GM21526 (cell line): ENCODE data around the gene LRMDA.

ENCODE experiments used
- ATAC-seq: cut with Tn5 transposase; IDR thresholded peaks from one replicate; pipeline ENCODE4 v1.9.1; 2021; ENCODE audit warnings: moderate library complexity; ENCODE audit not compliant: unreplicated experiment, low FRiP score

LRMDA gene

GRCh38 chr10:75959209-75959608 lies 527.8 kb downstream of the LRMDA start:
- no peak for ATAC-seq

GRCh38 chr10:75959912-75960311 lies 528.5 kb downstream of the LRMDA start:
- no peak for ATAC-seq

GRCh38 chr10:75962395-75963061 lies 531.1 kb downstream of the LRMDA start:
- ATAC-seq: no peak

- ATAC-seq: no peak
Observed at GRCh38 chr10:75967491-75967890, 536.1 kb downstream of the LRMDA start.

- no peak for ATAC-seq
Observed at GRCh38 chr10:75969031-75969430, 537.6 kb downstream of the LRMDA start.

- ATAC-seq: no peak
Observed at GRCh38 chr10:75971402-75972211, 540.2 kb downstream of the LRMDA start.

- no peak for ATAC-seq
Observed at GRCh38 chr10:75972491-75973276, 541.3 kb downstream of the LRMDA start.

- ATAC-seq: no peak
Observed at GRCh38 chr10:75974080-75974479, 542.7 kb downstream of the LRMDA start.

GRCh38 chr10:75976681-75977080 lies 545.3 kb downstream of the LRMDA start:
- ATAC-seq: no peak

GRCh38 chr10:75977139-75977538 lies 545.7 kb downstream of the LRMDA start:
- ATAC-seq: no peak

- ATAC-seq: no peak
Observed at GRCh38 chr10:75978213-75978612, 546.8 kb downstream of the LRMDA start.

- ATAC-seq: no peak
Observed at GRCh38 chr10:75980419-75981002, 549.1 kb downstream of the LRMDA start.

- ATAC-seq: no peak
Observed at GRCh38 chr10:75982611-75983369, 551.4 kb downstream of the LRMDA start.

GRCh38 chr10:75984067-75984466 lies 552.6 kb downstream of the LRMDA start:
- no peak for ATAC-seq

GRCh38 chr10:75987616-75988015 lies 556.2 kb downstream of the LRMDA start:
- no peak for ATAC-seq

- ATAC-seq: no peak
Observed at GRCh38 chr10:75994357-75995040, 563.1 kb downstream of the LRMDA start.

GRCh38 chr10:75995041-75995430 lies 563.6 kb downstream of the LRMDA start:
- no peak for ATAC-seq

- no peak for ATAC-seq
Observed at GRCh38 chr10:75995720-75996119, 564.3 kb downstream of the LRMDA start.

GRCh38 chr10:75999001-75999400 lies 567.6 kb downstream of the LRMDA start:
- no peak for ATAC-seq
